Prostate gland (tissue), 2 donors: ENCODE measurements around the gene AKAP13.

Source experiments
- POLR2A ChIP-seq: fragments of 450-650 bp; IDR thresholded peaks from one replicate; pipeline ENCODE4 v1.6.1; 2016; ENCODE audit warnings: antibody characterized with exemption, mild to moderate bottlenecking
- TF ChIP-seq, protein P1 (sequence below), 4 experiments: fragments of 200-600 bp in 2 of 4; fragments of 450-650 bp in 2 of 4; sonication (generic) in 2 of 4; IDR thresholded peaks; 1 replicate in 3 of 4; 2 replicates in 1 of 4; pipeline ENCODE4 v1.5.1; 2016 to 2019; ENCODE audit warnings: antibody characterized with exemption in 4 of 4, mild to moderate bottlenecking in 2 of 4, moderate library complexity in 2 of 4

DNA sequence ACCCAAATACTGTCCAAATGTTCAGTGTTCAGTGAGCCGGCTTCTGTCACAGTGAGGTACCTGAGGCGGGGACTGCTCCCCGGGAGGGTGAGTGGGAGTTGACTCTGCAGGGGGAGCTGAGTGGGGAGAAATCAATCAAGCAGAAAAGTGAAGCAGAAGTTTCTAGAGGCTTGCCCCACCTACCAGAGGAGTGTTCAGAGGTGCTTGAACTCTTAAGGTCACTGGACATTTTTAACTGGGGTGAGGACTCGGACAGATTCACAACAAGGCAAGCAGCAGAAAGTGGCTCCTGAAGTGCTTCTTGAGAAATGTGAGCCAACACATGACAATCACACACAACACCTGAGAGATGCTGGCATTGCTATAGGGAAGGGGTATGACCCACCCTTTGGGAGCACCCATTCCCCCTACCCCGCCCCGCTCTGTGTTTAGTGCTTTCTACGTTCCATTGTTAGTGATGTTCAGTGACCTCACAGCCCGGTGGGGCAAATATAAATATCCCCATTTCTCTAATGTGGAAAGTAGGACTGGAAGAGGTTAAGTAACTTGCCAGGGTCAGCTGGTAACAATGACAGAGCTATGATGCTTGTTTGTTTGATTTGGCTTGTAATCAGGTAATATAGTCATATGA is 48.6 kb upstream of the AKAP13 start:
- TF ChIP-seq, protein P1, sequence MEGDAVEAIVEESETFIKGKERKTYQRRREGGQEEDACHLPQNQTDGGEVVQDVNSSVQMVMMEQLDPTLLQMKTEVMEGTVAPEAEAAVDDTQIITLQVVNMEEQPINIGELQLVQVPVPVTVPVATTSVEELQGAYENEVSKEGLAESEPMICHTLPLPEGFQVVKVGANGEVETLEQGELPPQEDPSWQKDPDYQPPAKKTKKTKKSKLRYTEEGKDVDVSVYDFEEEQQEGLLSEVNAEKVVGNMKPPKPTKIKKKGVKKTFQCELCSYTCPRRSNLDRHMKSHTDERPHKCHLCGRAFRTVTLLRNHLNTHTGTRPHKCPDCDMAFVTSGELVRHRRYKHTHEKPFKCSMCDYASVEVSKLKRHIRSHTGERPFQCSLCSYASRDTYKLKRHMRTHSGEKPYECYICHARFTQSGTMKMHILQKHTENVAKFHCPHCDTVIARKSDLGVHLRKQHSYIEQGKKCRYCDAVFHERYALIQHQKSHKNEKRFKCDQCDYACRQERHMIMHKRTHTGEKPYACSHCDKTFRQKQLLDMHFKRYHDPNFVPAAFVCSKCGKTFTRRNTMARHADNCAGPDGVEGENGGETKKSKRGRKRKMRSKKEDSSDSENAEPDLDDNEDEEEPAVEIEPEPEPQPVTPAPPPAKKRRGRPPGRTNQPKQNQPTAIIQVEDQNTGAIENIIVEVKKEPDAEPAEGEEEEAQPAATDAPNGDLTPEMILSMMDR (IDR thresholded peaks at IDR 0.05): no peak
- TF ChIP-seq POLR2A: no peak
